ENCODE results near the gene SELENOT.
"Not testable (repeated sequence)": the region's sequence is repeated elsewhere in the genome, so short reads cannot be mapped to it uniquely, and the experiment has no call there.

Gene SELENOT, protein sequence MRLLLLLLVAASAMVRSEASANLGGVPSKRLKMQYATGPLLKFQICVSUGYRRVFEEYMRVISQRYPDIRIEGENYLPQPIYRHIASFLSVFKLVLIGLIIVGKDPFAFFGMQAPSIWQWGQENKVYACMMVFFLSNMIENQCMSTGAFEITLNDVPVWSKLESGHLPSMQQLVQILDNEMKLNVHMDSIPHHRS

DNA sequence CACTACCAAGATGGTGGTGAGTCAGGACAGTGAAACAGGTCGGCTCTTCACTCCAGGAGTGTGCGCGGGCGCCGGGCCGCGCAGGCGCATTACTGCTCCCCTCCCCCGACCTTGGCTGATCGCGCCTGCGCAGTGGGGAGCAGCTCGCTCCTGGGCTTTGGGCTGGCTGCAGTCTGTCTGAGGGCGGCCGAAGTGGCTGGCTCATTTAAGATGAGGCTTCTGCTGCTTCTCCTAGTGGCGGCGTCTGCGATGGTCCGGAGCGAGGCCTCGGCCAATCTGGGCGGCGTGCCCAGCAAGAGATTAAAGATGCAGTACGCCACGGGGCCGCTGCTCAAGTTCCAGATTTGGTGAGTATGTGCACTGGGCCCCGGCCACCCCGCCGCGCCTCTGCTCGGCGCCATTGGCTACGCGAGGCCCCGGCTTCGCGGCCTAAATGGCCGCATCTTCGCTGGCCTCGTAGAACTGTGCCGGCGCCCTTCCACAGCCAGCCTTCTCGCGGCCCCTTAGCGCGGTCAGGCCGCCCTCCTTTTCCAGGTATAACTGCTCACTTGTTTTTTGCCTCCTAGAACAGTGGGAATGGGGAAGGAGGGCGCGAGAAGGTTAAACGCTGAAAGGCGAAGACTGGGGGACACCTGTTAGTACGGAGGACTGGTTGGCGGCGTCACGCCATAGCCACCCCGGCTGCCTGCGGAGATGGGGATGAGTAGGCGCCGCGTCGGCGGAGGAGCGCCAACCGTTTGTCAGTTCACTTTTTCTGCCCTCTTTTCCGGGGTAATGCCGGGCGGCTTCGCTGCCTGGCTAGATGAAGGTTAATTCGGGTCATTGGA, at the start of gene SELENOT:
Gene SELENOT (plus strand): TSS at position 169 of the 827 bp plus-strand sequence. CDS start 42 bp downstream, at position 211.
- peak; percentile 96 for DNase-seq

DNA sequence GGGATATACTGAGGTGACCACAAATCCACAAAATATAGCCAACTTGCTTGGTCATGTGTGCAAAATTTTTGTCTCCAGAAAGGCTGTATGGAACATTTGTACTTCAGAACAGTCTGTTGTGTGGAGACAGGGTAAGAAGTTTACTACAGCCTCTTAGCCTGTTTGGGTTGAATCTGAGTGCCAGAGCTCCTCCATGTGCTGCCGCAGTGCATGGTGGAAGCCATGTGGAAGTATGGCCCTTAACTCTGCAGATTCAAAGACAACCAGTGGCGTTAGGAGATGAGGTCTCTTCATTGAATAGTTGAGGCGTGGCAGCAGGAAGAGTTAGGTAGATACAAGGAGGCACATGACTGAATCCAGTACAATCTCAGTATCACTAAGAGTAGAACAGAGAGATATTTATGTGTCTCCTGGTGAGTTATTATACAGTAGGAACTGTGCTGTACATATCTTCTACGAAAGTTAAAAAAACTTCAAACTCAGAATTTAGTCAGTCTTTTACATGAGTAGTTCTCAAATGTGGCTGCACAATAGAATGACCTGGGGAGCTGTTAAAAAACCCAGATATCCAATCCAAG, 47.2 kb upstream of the SELENOT start:
- no peak for DNase-seq

DNA sequence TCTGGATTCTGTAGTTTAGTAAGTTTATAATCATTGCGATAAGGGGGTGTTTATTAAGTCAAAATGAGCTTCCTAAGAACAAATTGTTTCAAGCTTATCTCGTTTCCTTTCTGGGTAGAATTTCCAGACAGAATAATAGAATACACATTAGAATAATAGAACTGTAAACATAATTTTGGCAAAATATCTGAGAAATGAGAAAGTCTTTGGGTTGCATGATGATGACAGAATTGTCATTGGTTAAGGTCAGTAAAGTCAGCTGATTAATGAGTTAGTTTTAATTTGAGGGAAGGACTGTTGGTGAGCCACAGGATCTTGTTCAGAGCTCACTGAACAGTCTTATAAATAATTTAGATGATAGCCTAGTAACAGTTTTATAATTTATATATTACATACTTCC, 46.3 kb upstream of the SELENOT start:
- no peak for DNase-seq

DNA sequence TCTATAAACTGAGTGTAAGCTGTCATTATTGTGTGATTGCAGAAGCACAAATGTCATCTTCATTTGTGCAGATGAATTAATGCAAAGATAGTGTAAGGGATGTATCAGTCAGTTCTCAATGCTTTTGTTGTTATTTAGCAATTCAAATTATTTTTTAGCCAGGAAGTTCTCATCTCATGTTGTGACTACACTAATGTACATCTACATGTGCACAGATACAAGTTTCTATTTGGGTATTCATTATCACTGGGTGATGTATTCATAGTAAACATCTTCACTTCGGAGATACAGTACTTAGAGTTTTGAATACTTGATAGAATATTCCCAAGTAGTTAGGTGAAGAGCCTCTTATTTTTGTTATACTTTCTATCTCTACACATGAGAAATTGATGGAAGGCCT, 45.4 kb upstream of the SELENOT start:
- no peak for DNase-seq

- no peak for DNase-seq
Measured at GRCh38 chr3:150564243-150564642, 38.9 kb upstream of the SELENOT start.

- no peak for DNase-seq
Measured at GRCh38 chr3:150567328-150567727, 35.8 kb upstream of the SELENOT start.

- no peak for DNase-seq
Measured at GRCh38 chr3:150577855-150578254, 25.3 kb upstream of the SELENOT start.

DNA sequence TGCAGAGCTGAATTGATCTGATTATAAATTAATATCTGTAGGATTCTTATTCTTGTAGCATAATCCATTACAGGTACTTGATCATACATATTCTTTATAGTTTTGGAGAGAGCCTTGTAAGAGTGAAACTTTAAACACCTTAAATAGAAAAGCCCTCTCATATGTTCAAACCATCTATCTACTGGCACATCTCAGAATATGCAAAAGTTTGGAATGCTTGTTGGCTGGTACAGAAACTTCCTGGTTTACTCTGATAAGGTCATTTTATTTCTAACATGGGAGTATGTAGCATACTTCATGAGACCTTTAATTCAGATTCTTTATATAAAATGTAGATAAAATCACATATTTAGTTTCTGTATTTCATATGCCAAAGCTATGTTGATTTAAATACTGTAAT, 21.9 kb upstream of the SELENOT start:
- no peak for DNase-seq

GRCh38 chr3:150582620-150583019, 20.5 kb upstream of the SELENOT start:
- no peak for DNase-seq

DNA sequence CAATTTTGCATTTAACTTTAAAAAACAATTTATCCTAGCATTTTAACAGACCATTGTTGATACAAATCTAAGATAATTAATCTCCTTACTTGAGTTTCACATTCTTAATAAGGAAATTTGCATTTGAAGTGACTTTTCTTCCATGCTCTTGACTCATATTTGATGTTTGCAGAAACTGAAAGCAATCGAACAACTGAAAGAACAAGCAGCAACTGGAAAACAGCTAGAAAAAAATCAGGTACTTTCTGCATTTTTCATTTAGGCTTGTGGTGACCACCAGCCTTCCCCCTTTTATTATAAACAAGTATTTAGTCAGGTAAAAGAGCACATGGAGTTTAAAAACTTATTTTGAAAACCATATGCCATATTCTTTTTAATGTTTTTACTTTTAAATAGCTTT, 20.1 kb upstream of the SELENOT start:
- DNase-seq = no peak

DNA sequence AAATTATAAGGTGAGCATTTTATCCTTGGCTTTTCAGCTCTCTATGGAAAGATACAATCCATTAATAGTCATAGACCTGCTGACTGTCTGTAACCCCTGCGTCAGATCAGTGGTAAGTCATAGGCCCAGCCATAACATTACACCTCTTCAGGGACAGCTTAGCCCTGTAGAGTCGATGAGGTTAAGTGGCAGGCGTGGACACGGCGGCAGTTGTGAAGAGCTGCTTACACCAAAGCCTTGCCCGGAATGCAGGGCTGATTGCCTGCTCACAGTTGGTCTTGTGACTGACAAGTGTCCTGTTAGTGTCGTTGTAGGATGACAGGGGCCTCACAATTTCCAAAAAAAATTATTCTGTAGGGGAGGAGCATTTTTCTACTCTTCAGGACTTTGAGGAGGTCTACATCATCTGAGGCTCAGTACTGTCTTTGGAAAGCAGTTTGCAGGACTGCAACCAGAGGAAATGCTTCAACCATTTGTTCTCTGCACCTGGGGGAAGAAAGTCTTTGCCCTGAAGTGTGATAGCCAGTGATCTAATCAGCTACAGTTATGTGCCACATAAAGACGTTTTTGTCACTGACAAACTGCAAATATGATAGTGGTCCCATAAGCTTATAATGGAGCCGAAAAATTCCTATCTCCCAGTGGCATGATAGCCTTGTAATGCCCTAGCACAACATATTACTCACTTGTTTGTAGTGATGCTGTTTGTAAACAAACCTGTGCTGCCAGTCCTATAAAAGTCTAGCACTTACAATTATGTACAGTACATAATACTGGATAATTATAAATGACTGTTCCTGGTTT, 14.9 kb upstream of the SELENOT start:
- no peak for DNase-seq

GRCh38 chr3:150589759-150590158, 13.4 kb upstream of the SELENOT start:
- no peak for DNase-seq

- no peak for DNase-seq
Measured at GRCh38 chr3:150594150-150594549, 9.0 kb upstream of the SELENOT start.

- DNase-seq = no peak
Measured at GRCh38 chr3:150597646-150598045, 5.5 kb upstream of the SELENOT start.

DNA sequence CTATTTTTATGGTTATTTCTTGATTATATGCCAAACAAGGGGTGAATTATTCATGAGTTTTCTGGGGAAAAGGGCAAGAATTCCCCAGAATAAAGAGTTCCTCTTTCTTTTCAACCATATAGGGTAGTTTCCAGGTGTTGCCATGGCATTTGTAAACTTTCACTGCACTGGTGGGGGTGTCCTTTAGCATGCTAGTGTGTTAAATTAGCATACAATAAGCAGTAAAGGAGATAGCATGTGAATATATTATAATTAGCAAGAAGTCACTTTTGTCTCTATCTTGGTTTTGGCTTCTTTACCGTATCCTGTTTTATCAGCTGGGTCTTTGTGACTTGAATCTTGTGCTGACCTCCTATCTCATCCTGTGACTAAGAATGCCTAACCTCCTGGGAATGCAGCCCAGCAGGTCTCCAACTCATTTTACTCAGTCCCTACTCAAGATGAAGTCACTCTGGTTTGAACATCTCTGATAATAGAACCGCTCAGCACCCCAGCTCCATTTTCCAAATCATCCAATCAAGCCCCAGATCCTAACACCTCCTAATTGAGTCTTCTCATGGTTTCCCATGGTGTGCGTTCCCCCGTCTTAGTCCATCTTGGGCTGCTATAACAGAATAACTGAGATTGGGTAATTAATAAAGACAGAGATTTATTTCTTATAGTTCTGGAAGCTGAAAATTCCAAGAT, 3.4 kb upstream of the SELENOT start:
- no peak for DNase-seq

DNA sequence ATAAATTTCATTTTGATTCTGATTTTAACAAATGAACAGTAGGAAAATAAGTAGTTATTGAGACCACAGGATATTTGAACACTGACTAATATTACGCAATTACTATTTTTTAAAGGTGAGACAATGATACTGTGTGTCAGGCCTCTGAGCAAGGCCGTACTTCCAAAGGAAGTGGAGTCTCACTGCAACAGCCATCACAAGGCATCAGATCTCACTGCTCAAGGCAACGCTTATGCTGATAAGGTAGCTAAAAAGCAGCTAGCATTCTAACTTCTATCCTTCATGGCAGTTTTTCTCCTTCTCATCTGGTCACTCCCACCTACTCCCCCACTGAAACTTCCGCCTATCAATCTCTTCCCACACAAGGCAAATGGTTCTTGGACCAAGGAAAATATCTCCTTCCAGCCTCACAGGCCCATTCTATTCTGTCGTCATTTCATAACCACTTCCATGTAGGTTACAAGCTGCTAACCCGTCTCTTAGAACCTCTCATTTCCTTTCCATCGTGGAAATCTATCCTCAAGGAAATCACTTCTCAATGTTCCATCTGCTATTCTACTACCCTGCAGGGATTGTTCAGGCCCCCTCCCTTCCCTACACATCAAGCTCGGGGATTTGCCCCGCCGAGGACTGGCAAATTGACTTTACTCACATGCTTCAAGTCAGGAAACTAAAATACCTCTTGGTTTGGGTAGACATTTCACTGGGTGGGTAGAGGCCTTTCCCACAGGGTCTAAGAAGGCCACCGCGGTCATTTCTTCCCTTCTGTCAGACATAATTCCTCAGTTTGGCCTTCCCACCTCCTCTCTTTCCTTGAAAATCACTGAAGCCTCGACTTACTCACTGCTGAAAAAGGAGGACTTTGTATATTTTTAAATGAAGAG, 2.2 kb upstream of the SELENOT start:
- not testable (repeated sequence) for DNase-seq

- no peak for DNase-seq
Measured at GRCh38 chr3:150602426-150603152, 532 bp upstream of the SELENOT start.

- no peak for DNase-seq
Measured at GRCh38 chr3:150603980-150604319, 829 bp downstream of the SELENOT start.

DNA sequence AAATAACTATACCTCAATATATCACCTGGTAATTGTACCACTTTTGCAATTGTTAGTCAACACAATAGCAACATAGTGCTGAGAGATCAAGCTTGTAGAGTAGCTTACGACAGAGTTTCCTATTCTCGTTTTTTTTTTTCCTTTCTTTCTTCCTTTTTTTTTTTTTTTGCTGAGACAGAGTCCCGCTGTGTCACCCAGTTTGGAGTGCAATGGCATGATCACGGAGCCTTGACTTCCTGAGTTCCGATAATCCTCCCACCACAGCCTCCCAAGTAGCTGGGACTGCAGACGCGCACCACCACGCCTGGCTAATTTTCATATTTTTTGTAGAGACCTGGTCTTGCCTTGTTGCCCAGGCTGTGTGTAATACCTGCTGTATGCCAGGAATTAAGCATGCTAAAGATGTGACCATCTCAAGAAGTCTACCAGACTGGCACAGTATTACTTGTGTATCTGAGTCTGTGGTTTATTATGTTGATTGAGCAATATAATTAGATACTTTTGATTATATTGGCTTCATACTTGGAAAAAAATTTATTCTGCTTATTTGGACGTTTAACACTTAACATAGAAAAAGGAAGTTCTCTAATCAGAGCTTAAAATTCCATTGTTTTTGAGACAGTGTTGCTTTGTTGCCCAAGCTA, 3.0 kb downstream of the SELENOT start:
- DNase-seq = no peak

- no peak for DNase-seq
Measured at GRCh38 chr3:150607267-150608065, 4.3 kb downstream of the SELENOT start.

Data from CD4-positive, alpha-beta T cell treated with Interleukin-12 subunit alpha and Interleukin-12 subunit beta, for 1 hour (primary cell).